Trophoblast cell (in vitro differentiated cells and primary cell): ENCODE results near the gene THADA.

Experiments
- DNase-seq, 2 donors: peaks; one replicate each; pipeline ENCODE4 v3.0.0-alpha.2; 2016
- H2AFZ ChIP-seq: 2 replicates; pipeline ENCODE4 v1.6.1; 2013; ENCODE audit warnings: low read length, moderate library complexity, mild to moderate bottlenecking; ENCODE audit not compliant: insufficient read depth, poor library complexity
- H2AK5ac ChIP-seq: 2 replicates; pipeline ENCODE4 v1.6.1; 2013; ENCODE audit warnings: mild to moderate bottlenecking, low read length
- H2BK120ac ChIP-seq: 2 replicates; pipeline ENCODE4 v1.6.1; 2013; ENCODE audit warnings: low read length, mild to moderate bottlenecking, moderate library complexity; ENCODE audit not compliant: insufficient read depth, poor library complexity
- H2BK12ac ChIP-seq: 2 replicates; pipeline ENCODE4 v1.6.1; 2013; ENCODE audit warnings: mild to moderate bottlenecking, low read length, moderate library complexity
- H2BK5ac ChIP-seq: 2 replicates; pipeline ENCODE4 v1.6.1; 2013; ENCODE audit warnings: low read length, low read depth, moderate library complexity, mild to moderate bottlenecking; ENCODE audit not compliant: poor library complexity
- H3K14ac ChIP-seq: 2 replicates; pipeline ENCODE4 v1.6.1; 2013; ENCODE audit warnings: mild to moderate bottlenecking, low read length
- H3K18ac ChIP-seq: 2 replicates; pipeline ENCODE4 v1.6.1; 2013; ENCODE audit warnings: mild to moderate bottlenecking, low read length
- H3K23ac ChIP-seq: 2 replicates; pipeline ENCODE4 v1.6.1; 2013; ENCODE audit warnings: low read length
- H3K27ac ChIP-seq: 2 replicates; pipeline ENCODE4 v1.5.1; 2013; ENCODE audit warnings: low read depth, mild to moderate bottlenecking, inconsistent platforms, low read length, moderate library complexity
- H3K27me3 ChIP-seq: 2 replicates; pipeline ENCODE4 v1.6.1; 2013; ENCODE audit warnings: inconsistent platforms, mild to moderate bottlenecking, low read length, moderate library complexity; ENCODE audit not compliant: insufficient read depth
- H3K36me3 ChIP-seq, 2 experiments: 1 replicate in 1 of 2; 2 replicates in 1 of 2; pipeline ENCODE4 v1.6.1; 2013; ENCODE audit warnings: low read length in 2 of 2, mild to moderate bottlenecking in 2 of 2, moderate library complexity in 1 of 2; ENCODE audit not compliant: insufficient read depth in 2 of 2, control insufficient read depth in 1 of 2
- H3K4ac ChIP-seq: 2 replicates; pipeline ENCODE4 v1.6.1; 2013; ENCODE audit warnings: low read depth, mild to moderate bottlenecking, low read length, moderate library complexity
- H3K4me1 ChIP-seq, 2 experiments: 1 replicate in 1 of 2; 2 replicates in 1 of 2; pipeline ENCODE4 v1.6.1; 2013; ENCODE audit warnings: low read length in 2 of 2, mild to moderate bottlenecking in 2 of 2, moderate library complexity in 1 of 2; ENCODE audit not compliant: insufficient read depth in 2 of 2, control insufficient read depth in 1 of 2
- H3K4me2 ChIP-seq: 2 replicates; pipeline ENCODE4 v1.6.1; 2013; ENCODE audit warnings: inconsistent platforms, mild to moderate bottlenecking, low read length, moderate library complexity
- H3K4me3 ChIP-seq: 2 replicates; pipeline ENCODE4 v1.5.1; 2013; ENCODE audit warnings: mild to moderate bottlenecking, low read depth, low read length, inconsistent platforms
- H3K79me1 ChIP-seq: one replicate; pipeline ENCODE4 v1.6.1; 2013; ENCODE audit warnings: low read length
- H3K79me2 ChIP-seq: 2 replicates; pipeline ENCODE4 v1.6.1; 2013; ENCODE audit warnings: low read length, mild to moderate bottlenecking; ENCODE audit not compliant: control insufficient read depth, insufficient read depth, poor library complexity
- H3K9ac ChIP-seq: 2 replicates; pipeline ENCODE4 v1.6.1; 2013; ENCODE audit warnings: mild to moderate bottlenecking, low read length
- H3K9me3 ChIP-seq: 2 replicates; pipeline ENCODE4 v1.6.1; 2013; ENCODE audit warnings: low read depth, mild to moderate bottlenecking, control low read depth, inconsistent platforms, low read length; ENCODE audit not compliant: insufficient read depth
- H4K12ac ChIP-seq: 2 replicates; pipeline ENCODE4 v1.6.1; 2013; ENCODE audit warnings: low read depth, mild to moderate bottlenecking, low read length, moderate library complexity
- H4K8ac ChIP-seq: 2 replicates; pipeline ENCODE4 v1.6.1; 2013; ENCODE audit warnings: low read depth, mild to moderate bottlenecking, low read length, moderate library complexity
- H4K91ac ChIP-seq: one replicate; pipeline ENCODE4 v1.6.1; 2013; ENCODE audit warnings: low read depth, mild to moderate bottlenecking, low read length, moderate library complexity
- WGBS: extraction: QIAGEN DNeasy Blood & Tissue Kit; methylation state at CpG from one replicate; pipeline ENCODE4 v1.1.7; 2013; ENCODE audit warnings: missing lambda C conversion rate; ENCODE audit not compliant: insufficient read length, insufficient coverage; ENCODE audit errors: extremely low coverage; 5-methylcytosine and 5-hydroxymethylcytosine counted together

Gene THADA

DNA sequence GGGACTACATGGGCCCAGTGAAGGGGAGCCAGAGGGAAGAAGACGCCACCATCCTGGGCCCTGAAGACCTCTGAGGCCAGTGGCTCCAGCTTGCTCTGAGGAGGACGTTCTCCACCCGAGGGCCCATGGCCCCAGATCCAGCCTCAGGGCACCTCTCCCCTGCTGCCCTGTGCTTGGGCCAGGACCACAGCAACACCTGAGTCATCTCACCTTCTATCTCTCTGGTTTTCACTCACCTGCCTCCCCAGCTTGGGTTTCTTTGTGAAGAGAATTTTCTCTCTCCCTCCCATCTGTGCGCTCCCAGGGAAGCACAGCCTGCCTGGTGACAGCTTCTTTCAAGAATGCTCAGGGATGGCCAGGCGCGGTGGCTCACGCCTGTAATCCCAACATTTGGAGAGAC lies 389.2 kb downstream of the THADA start:
- no peak overlapping the region for H3K18ac ChIP-seq
- peak; percentile 62 to 67 for DNase-seq
- H2AFZ ChIP-seq: no peak overlapping the region
- H2BK120ac ChIP-seq: no peak overlapping the region
- no peak overlapping the region for H3K4me3 ChIP-seq
- H4K8ac ChIP-seq: no peak overlapping the region
- no peaks in the 10 kb centered on the region for H3K36me3 ChIP-seq
- H4K12ac ChIP-seq: no peak overlapping the region
- H3K27me3 ChIP-seq: no peaks in the 10 kb centered on the region
- no peak overlapping the region for H3K4me2 ChIP-seq
- H3K79me2 ChIP-seq: no peaks in the 10 kb centered on the region
- H3K4ac ChIP-seq: no peak overlapping the region
- no peak overlapping the region for H2BK12ac ChIP-seq
- no peak overlapping the region for H3K23ac ChIP-seq
- H3K9me3 ChIP-seq: no peaks in the 10 kb centered on the region
- no peak overlapping the region for H2AK5ac ChIP-seq
- H2BK5ac ChIP-seq: no peak overlapping the region
- no peak overlapping the region for H3K9ac ChIP-seq
- H3K4me1 ChIP-seq: peaks cover 0 to 2% of the 10 kb centered on the region in 2 experiments
- WGBS: no CpG with 5 or more reads among the region's 7 CpGs
- no peak overlapping the region for H4K91ac ChIP-seq
- H3K79me1 ChIP-seq: no peaks in the 10 kb centered on the region
- H3K27ac ChIP-seq: no peak overlapping the region
- H3K14ac ChIP-seq: no peak overlapping the region

- Histone ChIP-seq H3K79me2 (no peaks in the 10 kb centered on the region), H3K23ac (no peak overlapping the region), H3K14ac (peak overlapping the region; percentile 18), H2BK12ac (peak overlapping the region; percentile 47), H3K27me3 (no peaks in the 10 kb centered on the region), H2AK5ac (no peak overlapping the region), H3K79me1 (peaks cover 14% of the 10 kb centered on the region), H2BK120ac (no peak overlapping the region), H4K8ac (no peak overlapping the region), H3K4ac (no peak overlapping the region), H2BK5ac (no peak overlapping the region), H3K4me3 (no peak overlapping the region), H3K9me3 (no peaks in the 10 kb centered on the region), H3K27ac (no peak overlapping the region), H2AFZ (no peak overlapping the region), H3K4me2 (no peak overlapping the region), H3K36me3 (no peaks in the 10 kb centered on the region), H3K9ac (no peak overlapping the region), H3K4me1 (peaks cover 12 to 13% of the 10 kb centered on the region in 2 experiments), H4K12ac (no peak overlapping the region), H3K18ac (no peak overlapping the region), H4K91ac (no peak overlapping the region)
- no peak for DNase-seq
- WGBS: no CpG with 5 or more reads among the region's 11 CpGs
Observed at GRCh38 chr2:43203373-43203772, 392.5 kb downstream of the THADA start.

DNA sequence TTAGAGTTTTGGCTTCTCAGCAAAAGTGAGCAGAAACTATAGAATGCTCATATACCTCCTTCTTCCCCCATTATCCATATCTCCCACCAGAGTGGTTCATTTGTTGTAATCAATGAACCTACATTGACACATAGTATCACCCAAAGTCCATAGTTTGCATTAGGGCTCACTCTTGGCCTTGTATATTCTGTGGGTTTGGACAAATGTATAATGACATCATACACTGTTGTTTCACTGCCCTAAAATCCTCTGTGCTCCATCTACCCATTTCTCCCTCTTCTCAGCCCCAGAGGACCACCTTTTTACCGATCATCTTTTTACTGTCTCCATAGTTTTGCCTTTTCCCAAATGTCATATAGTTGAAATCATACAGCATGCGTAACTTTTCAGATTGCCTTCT lies 393.5 kb downstream of the THADA start:
- Histone ChIP-seq H3K14ac (no peak overlapping the region), H2BK5ac (no peak overlapping the region), H2AFZ (no peak overlapping the region), H3K4me1 (peaks cover 12 to 13% of the 10 kb centered on the region in 2 experiments), H4K91ac (no peak overlapping the region), H3K27me3 (no peaks in the 10 kb centered on the region), H3K23ac (no peak overlapping the region), H3K79me1 (peaks cover 16% of the 10 kb centered on the region), H4K8ac (no peak overlapping the region), H2BK120ac (no peak overlapping the region), H3K18ac (no peak overlapping the region), H4K12ac (no peak overlapping the region), H3K4me2 (no peak overlapping the region), H3K27ac (no peak overlapping the region), H2BK12ac (no peak overlapping the region), H2AK5ac (no peak overlapping the region), H3K36me3 (no peaks in the 10 kb centered on the region), H3K9ac (no peak overlapping the region), H3K9me3 (no peaks in the 10 kb centered on the region), H3K79me2 (no peaks in the 10 kb centered on the region), H3K4ac (no peak overlapping the region), H3K4me3 (no peak overlapping the region)
- no peak for DNase-seq
- no CpG with 5 or more reads among the region's 2 CpGs for WGBS

DNA sequence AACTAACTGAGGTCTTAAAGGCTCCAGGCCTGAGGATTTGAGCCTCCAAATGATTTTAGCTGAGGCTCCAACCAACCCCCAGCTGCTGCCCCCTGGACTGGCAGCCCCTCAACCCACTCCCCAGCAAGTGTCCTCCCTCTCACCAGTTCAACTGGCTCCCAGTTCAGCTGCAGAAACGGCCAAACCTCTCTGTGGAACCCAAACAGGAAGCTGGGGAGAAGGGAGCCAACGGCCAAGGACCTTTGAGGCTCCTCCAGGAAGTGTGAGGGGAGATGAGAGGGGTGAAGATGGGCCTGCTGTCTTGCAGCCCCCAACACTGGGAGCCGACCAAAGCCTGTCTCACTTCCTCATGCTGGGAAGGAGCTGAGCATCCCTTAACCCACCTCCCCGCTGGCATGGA lies 394.3 kb downstream of the THADA start:
- no peak for DNase-seq
- Histone ChIP-seq H3K27ac (no peak overlapping the region), H2BK120ac (peak overlapping the region; percentile 40), H3K4me1 (peaks cover 10 to 13% of the 10 kb centered on the region in 2 experiments), H3K4me3 (no peak overlapping the region), H4K8ac (no peak overlapping the region), H2AFZ (no peak overlapping the region), H2BK12ac (peak overlapping the region; percentile 35), H4K91ac (peak overlapping the region; percentile 78), H3K79me1 (peaks cover 16% of the 10 kb centered on the region), H3K9ac (no peak overlapping the region), H3K14ac (peak overlapping the region; percentile 2), H3K23ac (no peak overlapping the region), H3K9me3 (no peaks in the 10 kb centered on the region), H3K18ac (no peak overlapping the region), H2BK5ac (no peak overlapping the region), H4K12ac (no peak overlapping the region), H3K36me3 (no peaks in the 10 kb centered on the region), H3K4me2 (no peak overlapping the region), H3K27me3 (no peaks in the 10 kb centered on the region), H3K79me2 (no peaks in the 10 kb centered on the region), H2AK5ac (peak overlapping the region; percentile 69), H3K4ac (no peak overlapping the region)
- WGBS: no CpG with 5 or more reads among the region's 4 CpGs
